Brain pericyte (primary cell): ENCODE results near the gene DYSF.

Source experiments
- DNase-seq: peaks from one replicate; pipeline ENCODE4 v3.0.0-alpha.2; 2012; ENCODE audit warnings: low read depth, low spot score

The DYSF gene

DNA sequence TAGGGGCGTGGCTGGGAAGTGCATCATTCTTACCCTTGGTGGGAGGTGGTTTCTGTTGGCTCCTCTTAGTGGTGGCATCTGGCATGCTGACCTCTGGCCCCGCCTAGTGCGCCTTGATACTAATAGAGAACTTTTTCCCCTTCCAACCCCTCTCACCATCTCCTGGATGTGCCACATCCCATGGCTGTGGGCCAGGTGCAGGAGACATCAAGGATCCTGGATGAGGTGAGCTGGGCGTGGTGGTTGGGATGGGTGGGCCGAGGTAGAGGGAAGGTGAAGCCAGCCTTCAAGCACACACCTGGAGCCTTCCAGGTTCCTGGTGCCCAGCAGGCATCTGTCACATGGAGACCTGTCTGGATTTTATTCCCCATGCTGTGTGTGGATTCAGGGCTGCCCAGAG lies 149.2 kb downstream of the DYSF start:
- DNase-seq, result no peak

- DNase-seq, result no peak
These were observed 150.0 kb downstream of the DYSF start for GRCh38 chr2:71603311-71603811.

- no peak for DNase-seq
These were observed 150.7 kb downstream of the DYSF start for GRCh38 chr2:71603851-71604725.

- DNase-seq, result no peak
These were observed 151.4 kb downstream of the DYSF start for GRCh38 chr2:71604726-71605120.

DNA sequence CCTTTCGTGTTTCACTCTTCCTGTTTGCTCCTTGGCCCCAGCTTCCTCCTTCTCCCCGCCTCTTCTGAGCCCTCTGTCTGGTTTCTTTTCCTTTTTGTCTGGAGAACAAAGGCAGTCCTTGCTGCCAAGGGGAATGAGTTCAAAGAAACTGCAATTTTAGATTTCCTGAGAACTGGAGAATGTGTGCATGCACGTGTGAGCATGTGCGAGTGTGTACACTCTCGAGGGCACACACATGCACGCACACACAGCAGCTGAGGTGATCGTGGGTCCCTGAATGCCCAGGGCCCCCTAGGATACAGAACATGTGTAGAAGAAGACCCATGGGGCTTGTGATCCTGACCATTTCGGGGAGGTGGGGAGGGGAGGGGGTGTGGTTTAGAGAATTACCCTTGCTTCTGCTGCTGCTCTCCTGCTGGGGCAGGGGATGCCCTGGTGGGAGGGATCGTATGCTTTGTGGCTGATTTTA lies 151.8 kb downstream of the DYSF start:
- DNase-seq, result no peak

DNA sequence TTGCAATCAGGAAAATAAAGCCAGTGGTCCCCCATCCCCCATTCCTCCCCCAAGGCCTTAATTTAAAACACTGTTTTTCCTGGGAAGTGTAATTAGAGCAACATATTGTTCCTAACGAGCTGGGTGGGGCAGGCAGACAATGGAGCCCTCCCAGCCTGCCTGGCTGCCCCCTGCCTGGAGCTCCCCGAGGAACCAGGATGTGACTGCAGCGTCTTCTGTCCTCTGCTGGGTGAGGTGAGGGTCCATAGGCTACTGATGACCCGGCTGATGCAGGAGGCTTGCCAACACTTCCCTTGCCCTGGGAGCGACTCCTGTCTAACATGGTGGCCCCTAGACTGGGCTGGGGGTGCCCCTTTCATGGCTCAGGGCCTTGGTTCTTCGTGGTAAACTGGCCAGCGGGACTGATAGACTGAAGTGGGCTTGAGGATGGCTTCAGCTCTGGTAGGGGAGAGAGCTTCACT lies 152.4 kb downstream of the DYSF start:
- DNase-seq, result no peak

DNA sequence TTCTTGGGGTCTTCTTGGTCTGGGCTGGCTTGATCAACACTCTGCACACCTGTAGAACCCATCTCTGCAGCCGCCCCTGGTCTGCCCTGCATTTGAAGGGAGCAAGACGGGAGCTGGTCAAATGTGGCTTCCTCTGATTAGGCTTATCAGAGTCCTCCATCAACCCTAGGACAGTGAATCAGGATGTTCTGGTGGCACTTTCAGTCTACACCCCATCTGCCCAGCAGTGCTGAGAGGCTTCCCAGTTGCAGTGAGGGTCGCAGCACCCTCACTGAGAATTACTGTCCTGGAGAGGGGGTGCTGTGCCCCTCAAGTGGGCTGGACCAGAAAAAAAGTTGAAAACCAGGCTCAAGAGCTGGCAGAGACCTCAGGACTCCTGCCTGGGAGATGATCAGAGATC lies 152.9 kb downstream of the DYSF start:
- DNase-seq, result no peak

GRCh38 chr2:71607151-71607889 lies 154.0 kb downstream of the DYSF start:
- DNase-seq, result no peak

DNA sequence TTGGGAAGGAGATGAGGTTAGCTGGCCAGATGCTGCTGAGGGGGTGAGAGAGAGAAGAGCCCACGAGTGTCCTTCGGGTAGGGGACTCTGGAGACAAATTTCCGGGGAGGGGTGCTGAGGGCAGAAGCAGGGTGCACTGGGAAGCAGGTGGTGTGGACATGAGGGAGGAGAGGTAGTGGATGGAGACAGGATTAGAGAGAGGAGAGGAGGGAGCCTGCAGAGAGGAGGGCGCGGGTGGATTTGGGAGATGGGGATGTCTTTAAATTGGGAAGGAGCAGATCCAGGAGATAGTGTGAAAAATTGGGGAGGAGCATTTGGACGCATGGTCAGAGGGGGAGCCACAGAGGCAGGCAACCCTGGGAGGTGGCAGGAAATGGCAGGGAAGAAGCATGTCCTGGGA lies 154.7 kb downstream of the DYSF start:
- no peak for DNase-seq

GRCh38 chr2:71608441-71608840 lies 155.1 kb downstream of the DYSF start:
- no peak for DNase-seq

DNA sequence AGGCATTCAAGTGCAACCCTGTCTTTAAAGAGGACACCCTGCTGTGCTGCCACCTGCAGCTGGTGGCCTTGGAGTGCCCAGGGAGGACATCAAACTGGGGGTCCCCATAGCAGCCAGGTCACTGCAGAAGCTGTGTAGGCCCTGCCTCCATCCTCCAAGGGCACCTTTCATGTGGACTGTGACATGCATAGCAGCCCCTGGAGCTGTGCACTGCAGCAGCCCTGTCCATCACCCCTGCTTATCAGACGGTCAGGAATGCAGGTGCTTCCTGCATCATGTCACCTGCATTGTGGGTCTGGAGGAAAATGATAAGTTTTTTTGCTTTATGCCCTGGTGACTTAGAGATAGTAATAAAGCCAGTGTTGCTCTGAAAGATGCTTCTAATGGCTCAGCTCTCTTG lies 155.7 kb downstream of the DYSF start:
- no peak for DNase-seq

- DNase-seq, result no peak
These were observed 156.1 kb downstream of the DYSF start for GRCh38 chr2:71609441-71609840.

- no peak for DNase-seq
These were observed 156.6 kb downstream of the DYSF start for GRCh38 chr2:71609958-71610357.

DNA sequence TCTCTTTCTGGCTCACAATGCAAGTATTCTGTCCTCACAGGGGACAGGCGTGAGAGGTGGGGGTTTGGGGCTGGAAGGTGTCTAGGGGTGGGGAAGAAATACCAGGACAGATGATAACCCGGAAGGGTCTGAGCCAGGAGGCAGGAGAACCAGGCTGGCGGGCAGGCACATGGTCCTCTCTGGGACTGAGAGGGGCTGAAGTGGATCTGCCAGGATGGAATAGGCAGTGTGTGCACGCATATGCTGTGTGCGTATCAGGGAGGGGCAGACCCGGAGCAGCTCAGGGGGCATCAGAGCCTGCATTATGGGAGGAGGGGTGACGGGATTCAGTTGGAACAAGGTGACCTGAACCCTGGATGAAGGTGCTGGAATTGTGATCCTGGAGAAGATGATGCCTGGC lies 157.3 kb downstream of the DYSF start:
- no peak for DNase-seq

GRCh38 chr2:71611247-71611646 lies 157.9 kb downstream of the DYSF start:
- DNase-seq, result no peak

GRCh38 chr2:71611781-71612527 lies 158.6 kb downstream of the DYSF start:
- no peak for DNase-seq

- no peak for DNase-seq
These were observed 159.4 kb downstream of the DYSF start for GRCh38 chr2:71612581-71613402.

- no peak for DNase-seq
These were observed 160.1 kb downstream of the DYSF start for GRCh38 chr2:71613403-71613952.

- no peak for DNase-seq
These were observed 160.9 kb downstream of the DYSF start for GRCh38 chr2:71613953-71614925.
